HepG2 (cell line): Measurements from ENCODE around the gene HLCS. TPM values are rescaled to one million over a fixed set of nuclear protein-coding genes. Genes with fewer than 3 reads are reported as not detected.

ENCODE experiments used
- CEBPG ChIP-seq: IDR thresholded peaks from 2 replicates; pipeline ENCODE4 v1.6.1; 2016
- FOXP1 ChIP-seq, 2 experiments: fragments of 450-650 bp in 1 of 2; IDR thresholded peaks; 2 replicates each; pipeline ENCODE4 v1.6.1; 2017 to 2018; ENCODE audit warnings: antibody characterized with exemption in 1 of 2
- GABPB1 ChIP-seq: IDR thresholded peaks from 2 replicates; pipeline ENCODE4 v1.6.1; 2016; ENCODE audit warnings: mild to moderate bottlenecking, missing genetic modification reagents, moderate library complexity, missing compliant biosample characterization
- HIVEP1 ChIP-seq: sonication (generic); formaldehyde crosslinking; IDR thresholded peaks from 2 replicates; pipeline ENCODE4 v1.4.0; 2020; ENCODE audit warnings: mild to moderate bottlenecking, missing genetic modification reagents
- KLF13 ChIP-seq: sonication (generic); formaldehyde crosslinking; IDR thresholded peaks from 2 replicates; pipeline ENCODE4 v1.4.0; 2020; ENCODE audit warnings: mild to moderate bottlenecking, missing genetic modification reagents
- NR2F6 ChIP-seq, 2 experiments: IDR thresholded peaks; 2 replicates each; pipeline ENCODE4 v1.6.1; 2016; ENCODE audit warnings: antibody characterized with exemption in 1 of 2, mild to moderate bottlenecking in 1 of 2
- PHB2 ChIP-seq: fragments of 450-650 bp; IDR thresholded peaks from 2 replicates; pipeline ENCODE4 v1.6.1; 2018; ENCODE audit not compliant: partially characterized antibody
- RARA ChIP-seq: IDR thresholded peaks from 2 replicates; pipeline ENCODE4 v1.6.1; 2016; ENCODE audit warnings: missing genetic modification reagents, missing compliant biosample characterization
- RXRA ChIP-seq: sonication (generic); formaldehyde crosslinking; IDR thresholded peaks from 2 replicates; pipeline ENCODE4 v1.5.1; 2020; ENCODE audit warnings: missing genetic modification reagents
- SMC3 ChIP-seq: IDR thresholded peaks from 2 replicates; pipeline ENCODE4 v1.6.1; 2011; ENCODE audit warnings: low read length, improper control_type of control experiment
- TEAD3 ChIP-seq: optimal IDR thresholded peaks from 2 replicates; pipeline ENCODE3; 2016; ENCODE audit warnings: borderline replicate concordance
- ZBTB7A ChIP-seq: sonication (generic); formaldehyde crosslinking; IDR thresholded peaks from 2 replicates; pipeline ENCODE4 v1.8.0; 2022; ENCODE audit warnings: mild to moderate bottlenecking, missing genetic modification reagents
- ZNF232 ChIP-seq: sonication (generic); formaldehyde crosslinking; IDR thresholded peaks from 2 replicates; pipeline ENCODE4 v1.4.0; 2020; ENCODE audit warnings: missing genetic modification reagents, borderline replicate concordance
- ZNF296 ChIP-seq: sonication (generic); formaldehyde crosslinking; conservative IDR thresholded peaks from 2 replicates; pipeline ENCODE4 v1.5.0; 2020; ENCODE audit warnings: mild to moderate bottlenecking, missing genetic modification reagents
- ZNF451 ChIP-seq: sonication (generic); formaldehyde crosslinking; IDR thresholded peaks from 2 replicates; pipeline ENCODE4 v1.5.0; 2020; ENCODE audit warnings: mild to moderate bottlenecking, missing genetic modification reagents
- ZNF766 ChIP-seq: sonication (generic); formaldehyde crosslinking; IDR thresholded peaks from 2 replicates; pipeline ENCODE4 v1.5.0; 2020; ENCODE audit warnings: missing genetic modification reagents, borderline replicate concordance
- ZNF768 ChIP-seq: sonication (generic); formaldehyde crosslinking; IDR thresholded peaks from 2 replicates; pipeline ENCODE4 v1.4.0; 2020; ENCODE audit warnings: missing genetic modification reagents
- ZNF775 ChIP-seq: sonication (generic); formaldehyde crosslinking; IDR thresholded peaks from 2 replicates; pipeline ENCODE4 v1.4.0; 2020; ENCODE audit warnings: missing genetic modification reagents, mild to moderate bottlenecking, moderate library complexity, borderline replicate concordance
- polyA plus RNA-seq, 8 experiments: library from polyadenylated mRNA; depleted of rRNA in 3 of 8; stranded (reverse) in 7 of 8; unstranded in 1 of 8; fragments of >200 nt; fragmentation: Illumina TruSeq in 4 of 8; extraction: Trizol in 4 of 8; gene quantifications; 2 replicates each; pipeline versions ENCODE4 v1.2.1 to v1.2.3, GENCODE V29; 2011 to 2016; ENCODE audit warnings: low read depth in 4 of 8, missing spikeins in 1 of 8, mixed read lengths in 1 of 8; ENCODE audit not compliant: insufficient read depth in 1 of 8
- total RNA-seq, 5 experiments: library from RNA; depleted of rRNA; stranded (reverse); fragments of >200 nt; fragmentation: Illumina TruSeq; extraction: Trizol; gene quantifications; 2 replicates each; pipeline ENCODE4 v1.2.3, GENCODE V29; 2016; ENCODE audit warnings: low read depth in 1 of 5
- TF ChIP-seq, protein P1 (sequence below), 2 experiments: fragments of 450-650 bp in 1 of 2; sonication (generic) in 1 of 2; formaldehyde crosslinking in 1 of 2; IDR thresholded peaks; 2 replicates each; pipeline versions ENCODE4 v1.6.1 to v1.8.0; 2016 to 2022; ENCODE audit warnings: antibody characterized with exemption in 1 of 2, mild to moderate bottlenecking in 1 of 2, missing genetic modification reagents in 1 of 2
- TF ChIP-seq, protein P2 (sequence below): IDR thresholded peaks from 2 replicates; pipeline ENCODE4 v1.6.1; 2016

HLCS gene
- total and polyA plus RNA-seq, 2 of the 13 experiments (the other 11 are each of a cell fraction or from before 2014, with no cell fraction given) = 7.9 to 12.3 TPM

DNA sequence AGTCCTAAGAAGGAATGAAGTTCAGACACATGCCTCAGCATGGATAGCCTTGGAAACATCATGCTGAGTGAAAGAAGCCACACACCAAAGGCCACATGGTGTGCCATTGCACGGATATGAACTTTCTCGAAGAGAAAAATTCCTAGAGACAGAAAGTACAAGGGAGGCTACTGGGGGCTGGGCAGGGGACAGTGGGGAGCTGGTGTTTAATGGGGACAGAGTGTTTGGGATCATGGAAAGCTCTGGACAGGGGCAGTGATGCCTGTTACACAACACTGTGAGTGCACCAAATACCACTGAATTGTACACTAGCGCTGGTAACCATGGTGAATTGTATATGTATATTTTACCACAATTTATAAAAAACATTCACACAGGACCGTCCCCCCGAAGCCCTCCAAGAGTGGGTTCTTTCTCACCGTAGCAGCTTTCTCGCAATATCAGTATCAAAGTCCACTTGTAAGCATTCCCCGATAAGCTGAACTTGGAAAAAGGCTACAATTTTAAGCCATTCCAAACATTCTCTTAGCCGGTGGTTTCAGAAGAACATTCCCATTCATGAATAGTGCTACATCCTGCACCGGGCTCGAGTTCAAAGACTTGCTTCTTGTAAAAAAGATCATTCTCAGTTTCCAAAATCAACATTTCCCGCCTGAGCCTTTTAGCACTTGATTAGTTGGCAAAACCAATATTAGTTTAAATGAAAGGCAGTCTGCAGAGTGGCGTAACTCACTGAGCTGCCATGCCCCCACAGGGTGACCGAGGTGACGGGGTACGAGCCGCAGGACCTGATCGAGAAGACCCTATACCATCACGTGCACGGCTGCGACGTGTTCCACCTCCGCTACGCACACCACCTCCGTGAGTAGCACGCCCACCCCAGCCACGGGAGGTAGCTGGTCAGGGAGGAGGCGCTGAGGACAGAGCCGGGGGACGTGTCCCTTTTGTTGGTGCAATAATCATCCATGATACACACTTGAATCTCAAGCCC is 235.9 kb downstream of the HLCS start (continued):
- TF ChIP-seq ZNF451 (CRISPR knock-in tag) = no peak
- TF ChIP-seq KLF13 (CRISPR knock-in tag) = no peak
- TF ChIP-seq RARA (CRISPR knock-in tag) = peak; percentile 60
- TF ChIP-seq ZBTB7A (CRISPR knock-in tag) = no peak
- TF ChIP-seq ZNF296 = no peak
- TF ChIP-seq GABPB1 (CRISPR knock-in tag) = no peak
- no peak for TF ChIP-seq PHB2
- no peak for TF ChIP-seq ZNF768
- TF ChIP-seq FOXP1 (IDR thresholded peaks at IDR 0.05) = no peak
- TF ChIP-seq FOXP1 (CRISPR knock-in tag; IDR thresholded peaks at IDR 0.05) = peak; percentile 30; the same call in 1 of the 2 replicates
- TF ChIP-seq, protein P1, sequence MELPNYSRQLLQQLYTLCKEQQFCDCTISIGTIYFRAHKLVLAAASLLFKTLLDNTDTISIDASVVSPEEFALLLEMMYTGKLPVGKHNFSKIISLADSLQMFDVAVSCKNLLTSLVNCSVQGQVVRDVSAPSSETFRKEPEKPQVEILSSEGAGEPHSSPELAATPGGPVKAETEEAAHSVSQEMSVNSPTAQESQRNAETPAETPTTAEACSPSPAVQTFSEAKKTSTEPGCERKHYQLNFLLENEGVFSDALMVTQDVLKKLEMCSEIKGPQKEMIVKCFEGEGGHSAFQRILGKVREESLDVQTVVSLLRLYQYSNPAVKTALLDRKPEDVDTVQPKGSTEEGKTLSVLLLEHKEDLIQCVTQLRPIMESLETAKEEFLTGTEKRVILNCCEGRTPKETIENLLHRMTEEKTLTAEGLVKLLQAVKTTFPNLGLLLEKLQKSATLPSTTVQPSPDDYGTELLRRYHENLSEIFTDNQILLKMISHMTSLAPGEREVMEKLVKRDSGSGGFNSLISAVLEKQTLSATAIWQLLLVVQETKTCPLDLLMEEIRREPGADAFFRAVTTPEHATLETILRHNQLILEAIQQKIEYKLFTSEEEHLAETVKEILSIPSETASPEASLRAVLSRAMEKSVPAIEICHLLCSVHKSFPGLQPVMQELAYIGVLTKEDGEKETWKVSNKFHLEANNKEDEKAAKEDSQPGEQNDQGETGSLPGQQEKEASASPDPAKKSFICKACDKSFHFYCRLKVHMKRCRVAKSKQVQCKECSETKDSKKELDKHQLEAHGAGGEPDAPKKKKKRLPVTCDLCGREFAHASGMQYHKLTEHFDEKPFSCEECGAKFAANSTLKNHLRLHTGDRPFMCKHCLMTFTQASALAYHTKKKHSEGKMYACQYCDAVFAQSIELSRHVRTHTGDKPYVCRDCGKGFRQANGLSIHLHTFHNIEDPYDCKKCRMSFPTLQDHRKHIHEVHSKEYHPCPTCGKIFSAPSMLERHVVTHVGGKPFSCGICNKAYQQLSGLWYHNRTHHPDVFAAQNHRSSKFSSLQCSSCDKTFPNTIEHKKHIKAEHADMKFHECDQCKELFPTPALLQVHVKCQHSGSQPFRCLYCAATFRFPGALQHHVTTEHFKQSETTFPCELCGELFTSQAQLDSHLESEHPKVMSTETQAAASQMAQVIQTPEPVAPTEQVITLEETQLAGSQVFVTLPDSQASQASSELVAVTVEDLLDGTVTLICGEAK (IDR thresholded peaks at IDR 0.05) = no peak
- TF ChIP-seq, protein P1 (CRISPR knock-in tag; IDR thresholded peaks at IDR 0.05) = no peak
- no peak for TF ChIP-seq ZNF766 (CRISPR knock-in tag)
- TF ChIP-seq RXRA (CRISPR knock-in tag) = peak; percentile 88
- TF ChIP-seq NR2F6 (IDR thresholded peaks at IDR 0.05) = peak; percentile 71
- TF ChIP-seq NR2F6 (CRISPR knock-in tag; IDR thresholded peaks at IDR 0.05) = no peak; the same call in 1 of the 2 replicates
- peak; percentile 67 for TF ChIP-seq CEBPG (CRISPR knock-in tag)
- TF ChIP-seq ZNF775 = no peak
- no peak for TF ChIP-seq HIVEP1 (CRISPR knock-in tag)
- TF ChIP-seq SMC3 = 0 out of 2 replicates have a peak, but pooled peaks have one; percentile 3
- TF ChIP-seq TEAD3 (CRISPR knock-in tag) = peak; percentile 88
- TF ChIP-seq, protein P2, sequence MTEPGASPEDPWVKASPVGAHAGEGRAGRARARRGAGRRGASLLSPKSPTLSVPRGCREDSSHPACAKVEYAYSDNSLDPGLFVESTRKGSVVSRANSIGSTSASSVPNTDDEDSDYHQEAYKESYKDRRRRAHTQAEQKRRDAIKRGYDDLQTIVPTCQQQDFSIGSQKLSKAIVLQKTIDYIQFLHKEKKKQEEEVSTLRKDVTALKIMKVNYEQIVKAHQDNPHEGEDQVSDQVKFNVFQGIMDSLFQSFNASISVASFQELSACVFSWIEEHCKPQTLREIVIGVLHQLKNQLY = 0 out of 2 replicates have a peak, but pooled peaks have one; percentile 31
- TF ChIP-seq ZNF232 (CRISPR knock-in tag) = 0 out of 2 replicates have a peak, but pooled peaks have one; percentile 28
